GM18861 (cell line): ENCODE results near the gene CORO2B.
"Not testable (repeated sequence)": the region's sequence is repeated elsewhere in the genome, so short reads cannot be mapped to it uniquely, and the experiment has no call there.

Experiments
- ATAC-seq: cut with Tn5 transposase; IDR thresholded peaks from one replicate; pipeline ENCODE4 v1.9.1; 2021; ENCODE audit not compliant: unreplicated experiment

Gene CORO2B

DNA sequence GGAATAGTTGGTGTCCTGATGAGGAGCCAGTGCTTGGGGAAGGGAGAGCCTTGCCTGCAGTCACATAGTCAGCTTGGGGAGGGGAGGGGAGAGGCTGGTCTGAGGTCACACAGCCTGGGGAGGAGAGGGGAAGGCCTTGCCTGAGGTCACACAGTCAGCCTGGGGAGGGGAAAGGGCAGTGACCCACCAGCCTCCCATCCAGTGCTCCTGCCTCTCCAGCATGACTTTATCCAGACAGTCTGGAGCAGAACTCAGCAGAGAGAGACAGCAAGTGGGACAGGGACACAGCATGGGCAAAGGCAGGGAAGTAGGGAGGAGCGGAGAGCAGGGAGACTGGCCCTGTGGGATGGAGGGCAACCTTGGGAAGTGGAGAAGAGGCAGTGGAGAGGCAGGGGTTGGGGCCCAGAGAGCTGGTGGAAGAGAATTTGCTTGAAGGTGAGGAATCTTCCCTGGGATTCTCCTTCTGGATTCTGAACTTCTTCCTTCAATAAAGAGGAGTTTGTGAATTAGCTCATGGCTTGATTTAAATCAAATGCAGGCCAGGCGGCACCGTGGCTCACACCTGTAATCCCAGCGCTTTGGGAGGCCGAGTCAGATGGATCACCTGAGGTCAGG lies 64.5 kb downstream of the CORO2B start:
- no peak for ATAC-seq

DNA sequence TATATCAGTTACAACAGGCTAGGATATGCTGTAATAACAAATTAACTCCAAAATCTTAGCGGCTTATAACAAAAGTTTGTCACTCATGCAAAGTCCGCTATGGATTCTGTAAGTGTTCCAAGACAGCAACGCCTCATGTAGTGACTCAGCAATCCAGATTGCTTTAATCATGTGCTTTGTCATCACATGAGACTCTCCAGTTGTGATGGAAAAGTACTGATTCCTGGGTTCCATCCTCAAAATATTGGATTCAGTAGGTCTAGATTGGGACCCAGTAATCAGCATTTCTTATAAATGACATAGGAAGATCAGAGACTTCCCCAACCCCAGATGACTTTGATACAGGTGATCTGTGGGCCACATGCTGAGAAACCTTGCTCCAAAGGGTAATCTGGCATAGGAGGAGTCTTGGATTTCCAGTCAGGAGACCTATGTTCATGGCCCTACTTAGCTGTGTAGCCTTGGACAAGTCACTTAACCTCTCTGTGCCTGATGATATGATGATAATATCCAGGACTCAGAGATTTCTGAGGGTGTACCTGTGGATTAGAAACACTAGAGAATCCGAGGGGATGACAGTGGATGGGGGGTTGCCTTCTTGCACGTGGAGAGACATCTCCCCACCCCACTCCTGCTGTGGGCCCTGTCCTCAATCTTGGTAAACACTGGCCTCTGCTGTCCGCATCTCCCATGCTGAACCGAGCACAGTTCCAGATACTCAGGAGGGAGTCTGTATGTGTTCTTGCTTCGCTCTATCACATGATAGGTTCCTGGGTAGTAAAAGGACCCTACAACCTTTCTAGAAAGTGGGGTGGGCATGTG lies 65.5 kb downstream of the CORO2B start:
- ATAC-seq, result no peak

DNA sequence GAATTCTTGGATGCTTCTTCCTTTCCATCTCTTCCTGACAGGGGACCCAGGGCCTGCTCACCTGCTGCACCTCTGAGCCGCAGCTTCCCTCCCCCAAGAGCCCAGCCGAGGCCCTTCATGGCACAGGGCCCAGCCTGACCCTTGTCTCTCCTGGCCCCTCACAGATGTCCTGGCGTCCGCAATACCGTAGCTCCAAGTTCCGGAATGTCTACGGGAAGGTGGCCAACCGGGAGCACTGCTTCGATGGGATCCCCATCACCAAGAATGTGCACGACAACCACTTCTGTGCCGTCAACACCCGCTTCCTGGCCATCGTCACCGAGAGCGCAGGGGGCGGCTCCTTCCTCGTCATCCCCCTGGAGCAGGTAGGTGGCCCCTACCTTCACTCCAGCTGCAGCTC lies 66.2 kb downstream of the CORO2B start:
- ATAC-seq, result no peak

DNA sequence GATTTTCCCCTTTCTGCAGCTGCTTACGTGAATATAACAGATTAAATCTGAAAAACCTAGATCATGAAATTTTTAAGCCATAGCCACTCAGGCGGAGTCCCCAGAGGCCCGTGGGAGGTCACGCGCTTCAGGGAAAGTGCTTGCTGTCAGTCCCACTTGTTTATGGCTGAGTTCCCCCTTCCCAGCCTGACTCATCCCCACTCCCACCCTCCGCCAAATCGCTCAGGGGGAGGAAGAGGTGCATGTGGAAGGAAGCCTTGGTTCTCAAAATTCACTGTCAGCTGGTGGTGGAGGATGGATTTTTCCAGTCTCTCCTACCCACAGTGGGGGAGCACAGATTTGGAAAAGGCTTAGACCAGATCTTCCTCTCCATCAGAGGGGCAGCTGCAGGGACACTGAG lies 67.4 kb downstream of the CORO2B start:
- ATAC-seq, result no peak

DNA sequence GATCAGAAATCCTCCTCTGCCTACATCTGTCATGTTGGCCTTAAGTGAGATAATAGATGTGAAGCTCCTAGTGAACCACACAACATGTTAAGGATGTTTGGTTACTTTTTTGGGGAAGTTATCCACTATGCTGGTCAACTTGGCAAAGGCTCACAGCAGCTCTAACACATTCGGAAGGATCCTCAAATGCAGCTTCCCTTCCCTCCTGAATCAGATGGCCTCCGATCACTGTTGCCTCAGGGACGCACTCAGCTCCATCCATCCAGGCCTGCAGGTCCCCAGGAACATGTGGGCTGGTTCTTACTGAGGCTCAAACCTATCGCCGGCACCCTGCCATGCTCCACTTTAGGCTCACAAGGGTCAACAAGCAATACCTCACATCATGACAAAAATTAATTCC lies 67.9 kb downstream of the CORO2B start:
- no peak for ATAC-seq

DNA sequence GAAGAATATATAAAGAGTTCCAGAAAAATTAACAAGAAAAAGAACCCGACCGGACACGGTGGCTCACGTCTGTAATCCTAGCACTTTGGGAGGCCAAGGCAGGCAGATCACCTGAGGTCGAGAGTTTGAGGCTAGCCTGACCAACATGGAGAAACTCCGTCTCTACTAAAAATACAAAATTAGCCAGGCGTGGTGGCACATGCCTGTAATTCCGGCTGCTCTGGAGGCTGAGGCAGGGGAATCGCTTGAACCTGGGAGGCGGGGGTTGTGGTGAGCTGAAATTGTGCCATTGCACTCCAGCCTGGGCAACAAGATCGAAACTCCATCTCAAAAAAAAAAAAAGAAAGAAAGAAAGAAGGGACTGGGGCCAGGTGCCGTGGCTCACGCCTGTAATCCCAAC lies 68.6 kb downstream of the CORO2B start:
- not testable (repeated sequence) for ATAC-seq

DNA sequence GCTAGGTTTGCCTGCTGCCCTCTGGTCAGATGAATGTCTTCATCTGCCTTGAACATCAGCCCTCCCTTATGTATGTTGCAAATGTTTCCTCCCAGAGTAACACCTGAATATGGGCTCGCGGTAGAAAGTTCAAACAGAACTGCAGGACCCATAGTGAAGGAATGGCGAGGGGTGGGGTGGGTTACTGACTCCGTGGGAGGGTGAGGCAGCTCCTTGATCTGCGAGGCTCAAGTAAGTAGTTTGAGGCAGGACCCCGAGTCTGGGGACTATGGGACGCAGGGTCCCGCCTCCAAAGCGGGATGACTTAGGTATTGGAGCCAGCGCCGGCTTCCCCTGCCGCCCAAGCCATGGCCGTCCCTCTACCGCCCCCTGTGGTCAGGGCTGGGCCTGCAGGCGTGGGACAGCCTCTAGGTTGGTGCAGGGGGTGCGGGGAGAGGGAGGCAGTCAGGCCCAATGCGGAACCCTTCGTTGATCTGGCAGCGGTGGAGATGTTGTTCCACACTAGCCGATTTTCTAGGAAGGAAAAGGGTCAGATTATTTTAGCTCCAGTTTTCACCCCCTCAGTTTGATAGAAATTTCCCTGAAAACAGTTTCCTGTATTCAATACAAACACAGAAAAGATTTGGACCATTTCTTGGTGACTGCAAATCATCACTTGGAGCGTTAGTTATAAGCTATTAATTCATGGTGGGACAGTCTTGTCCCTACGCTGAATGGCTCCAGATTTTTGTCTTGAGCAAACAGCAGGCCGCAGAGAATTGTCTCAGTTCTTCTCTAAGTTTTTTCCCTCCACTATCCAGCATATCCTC lies 72.3 kb downstream of the CORO2B start:
- ATAC-seq, result no peak

DNA sequence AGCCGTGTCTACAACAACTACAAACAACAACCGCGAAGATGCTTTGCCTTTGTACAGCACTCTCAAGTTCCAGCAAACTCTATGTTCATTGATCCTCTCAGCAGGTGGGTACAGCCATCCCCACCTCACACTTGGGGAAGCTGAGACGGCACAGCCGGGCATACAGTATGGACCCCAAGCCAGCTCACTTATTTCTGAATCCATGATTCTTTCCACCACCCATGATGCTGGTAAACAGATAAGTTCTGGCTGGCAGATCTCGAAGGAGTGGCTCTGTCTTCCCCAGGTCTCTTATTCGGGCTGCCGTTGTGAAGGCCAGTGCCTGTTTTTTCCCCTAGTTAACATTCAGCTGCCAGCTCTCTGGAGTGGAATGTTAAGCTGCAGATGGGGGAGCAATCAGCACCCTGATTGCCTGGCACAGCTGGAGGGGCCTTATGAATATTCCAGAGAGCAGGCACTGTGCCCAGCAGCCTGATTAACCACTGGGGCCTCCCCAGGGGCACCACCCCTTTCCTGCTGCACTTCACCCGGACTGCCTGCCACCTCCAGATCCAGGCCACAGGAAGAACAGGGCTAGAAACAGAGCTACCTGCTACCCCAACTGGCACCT lies 73.2 kb downstream of the CORO2B start:
- ATAC-seq, result no peak

DNA sequence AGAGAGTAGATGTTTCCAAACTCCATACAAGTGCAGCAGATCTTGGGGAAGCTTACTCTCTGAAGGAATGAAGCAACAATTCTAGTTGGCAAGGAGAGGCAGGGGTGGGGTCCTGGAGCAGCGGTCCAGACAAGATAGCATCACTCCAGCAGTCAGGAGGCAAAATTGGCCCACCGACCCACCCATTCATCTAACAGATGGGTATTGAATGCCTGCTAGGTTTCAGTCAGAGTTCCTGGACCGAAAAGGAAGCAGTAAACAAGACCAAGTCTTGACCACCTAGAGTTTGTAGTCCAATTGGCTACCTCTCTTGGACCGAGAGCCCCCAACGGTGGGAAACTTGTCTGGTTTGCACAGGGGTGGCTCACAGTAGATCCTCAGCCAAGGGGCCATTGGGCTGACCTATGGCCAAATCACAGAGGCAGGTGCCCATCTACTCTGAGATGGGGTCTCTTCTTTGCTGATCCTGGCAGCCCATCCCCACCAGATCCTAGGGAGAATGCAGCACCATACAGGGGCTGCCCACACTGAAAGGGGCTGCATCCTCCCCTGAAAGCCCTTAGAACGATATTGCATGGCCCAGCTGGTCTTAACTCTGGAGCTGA lies 74.3 kb downstream of the CORO2B start:
- ATAC-seq, result no peak

DNA sequence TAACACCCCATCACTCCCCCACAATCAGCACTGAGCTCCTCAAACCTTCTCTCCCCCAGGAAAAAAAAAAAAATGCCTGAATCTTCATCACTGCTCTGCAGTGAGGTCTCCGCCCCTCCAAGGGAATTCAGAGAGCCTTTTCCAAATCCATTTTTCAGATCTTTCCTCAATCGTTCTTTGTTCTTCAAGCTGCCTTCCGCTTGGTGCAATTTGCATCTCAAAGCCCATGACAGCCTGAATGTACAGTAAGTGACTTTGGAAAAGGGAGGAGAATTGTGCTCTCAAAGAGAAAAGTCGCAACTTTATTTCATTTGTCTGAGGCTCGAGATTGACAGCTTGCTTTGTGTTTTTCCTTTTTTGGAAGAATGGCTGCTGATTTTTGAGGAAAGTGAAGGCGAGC lies 75.0 kb downstream of the CORO2B start:
- no peak for ATAC-seq

DNA sequence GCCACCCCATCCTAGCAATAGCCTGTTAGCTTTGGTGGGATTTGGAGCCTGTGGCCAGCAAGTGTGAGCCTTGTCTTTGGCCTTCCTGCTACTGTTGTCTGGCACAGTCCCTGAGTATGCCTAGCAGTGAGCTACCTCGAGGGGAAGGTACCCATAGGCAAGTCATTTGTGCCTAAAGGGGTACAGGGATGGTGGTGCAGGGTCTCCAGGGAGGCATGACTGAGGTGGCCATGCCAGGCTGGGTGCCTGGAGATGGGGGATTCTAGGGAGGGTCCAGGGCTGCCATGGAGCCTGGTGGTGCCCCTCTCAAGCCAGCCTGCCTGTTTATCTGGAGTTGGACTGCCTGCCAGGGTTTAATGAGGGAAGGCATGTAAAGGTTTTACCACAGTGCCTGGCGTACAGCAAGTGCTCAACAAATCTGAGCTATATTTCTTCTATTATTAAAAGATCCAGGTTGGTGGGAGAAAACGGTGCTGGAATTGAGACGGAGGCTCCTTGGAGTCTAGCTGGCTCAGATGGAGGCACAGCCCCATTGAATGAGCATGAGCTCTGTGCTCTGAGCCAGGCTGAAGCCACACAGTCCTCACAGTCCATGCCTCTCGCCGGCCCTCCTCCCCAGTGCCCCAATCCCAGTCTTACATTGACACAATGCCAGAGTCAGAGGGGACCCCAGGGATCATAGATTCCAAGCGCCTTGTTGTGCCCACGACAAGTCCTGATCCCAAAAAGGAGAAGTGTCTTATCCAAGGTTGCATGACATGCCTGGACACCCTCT lies 76.2 kb downstream of the CORO2B start:
- no peak for ATAC-seq

DNA sequence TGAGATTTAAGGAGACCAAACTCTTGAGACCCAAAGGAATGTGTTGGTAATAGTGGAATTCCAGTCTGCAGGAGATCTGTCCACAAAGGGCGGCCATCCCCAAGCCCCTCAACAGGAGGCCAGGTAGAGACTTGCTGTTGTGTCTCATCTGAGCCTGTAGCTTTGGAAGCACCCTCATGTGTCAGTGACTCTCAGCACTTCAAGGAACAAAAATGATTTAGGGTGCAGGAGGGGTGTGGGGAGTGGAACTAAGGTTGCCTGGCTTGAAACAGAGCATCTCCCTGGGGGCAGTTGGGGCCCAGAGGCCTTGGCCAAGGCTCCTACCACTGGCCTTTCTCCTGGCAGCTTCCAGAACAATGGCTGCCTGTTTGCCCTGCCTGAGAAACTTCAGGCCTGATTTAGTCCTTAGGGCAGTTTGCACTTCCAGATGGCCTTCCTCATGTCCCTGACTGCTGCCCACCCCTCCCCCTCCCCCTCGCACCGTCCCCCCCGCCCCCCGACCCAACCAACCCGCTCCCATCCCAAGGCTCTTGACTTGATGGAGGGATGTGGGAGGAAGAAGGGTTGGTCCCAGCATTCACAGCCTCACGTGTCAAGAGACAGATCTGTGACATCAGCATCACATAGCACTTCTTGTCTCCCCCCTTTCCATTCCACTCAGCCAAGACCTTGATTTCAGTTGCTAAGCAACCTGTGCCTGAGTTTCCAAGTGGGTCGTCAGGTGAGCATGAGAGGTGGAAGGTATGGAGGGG lies 77.1 kb downstream of the CORO2B start:
- ATAC-seq, result no peak

DNA sequence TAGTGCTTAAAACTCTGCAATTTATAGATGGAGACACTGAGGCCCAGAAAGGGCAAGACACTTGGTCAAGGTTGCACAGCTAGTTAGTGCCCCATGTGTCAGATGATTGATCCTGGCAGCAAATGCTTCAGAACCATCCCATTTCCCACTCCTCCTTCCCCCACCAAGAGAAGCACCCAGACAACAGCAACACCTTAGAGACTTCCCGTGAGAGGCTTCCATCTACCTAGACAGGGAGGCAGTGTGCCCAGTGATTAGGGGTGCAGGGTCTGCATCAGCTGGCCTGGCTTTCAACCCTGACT lies 77.6 kb downstream of the CORO2B start:
- ATAC-seq, result no peak

DNA sequence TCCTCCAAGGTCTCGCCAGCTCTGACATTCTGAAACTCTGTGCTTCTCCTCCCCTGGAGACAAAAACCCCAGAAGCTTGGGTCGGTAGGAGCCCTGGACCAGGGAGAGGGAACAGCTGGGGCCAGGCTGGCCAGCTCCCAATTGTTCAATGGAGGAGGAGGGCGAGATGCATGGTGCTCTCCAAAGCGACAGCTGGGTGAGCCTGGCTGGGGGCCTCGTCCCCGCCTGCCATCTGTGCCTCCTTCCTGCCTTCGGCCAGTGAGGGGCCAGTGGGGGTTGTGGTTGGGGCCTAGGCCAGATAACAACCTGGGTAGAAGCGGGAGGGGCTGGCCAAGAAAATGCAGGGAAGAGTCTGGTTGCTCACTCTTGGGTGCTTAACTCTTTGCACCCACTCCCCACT lies 79.4 kb downstream of the CORO2B start:
- no peak for ATAC-seq

DNA sequence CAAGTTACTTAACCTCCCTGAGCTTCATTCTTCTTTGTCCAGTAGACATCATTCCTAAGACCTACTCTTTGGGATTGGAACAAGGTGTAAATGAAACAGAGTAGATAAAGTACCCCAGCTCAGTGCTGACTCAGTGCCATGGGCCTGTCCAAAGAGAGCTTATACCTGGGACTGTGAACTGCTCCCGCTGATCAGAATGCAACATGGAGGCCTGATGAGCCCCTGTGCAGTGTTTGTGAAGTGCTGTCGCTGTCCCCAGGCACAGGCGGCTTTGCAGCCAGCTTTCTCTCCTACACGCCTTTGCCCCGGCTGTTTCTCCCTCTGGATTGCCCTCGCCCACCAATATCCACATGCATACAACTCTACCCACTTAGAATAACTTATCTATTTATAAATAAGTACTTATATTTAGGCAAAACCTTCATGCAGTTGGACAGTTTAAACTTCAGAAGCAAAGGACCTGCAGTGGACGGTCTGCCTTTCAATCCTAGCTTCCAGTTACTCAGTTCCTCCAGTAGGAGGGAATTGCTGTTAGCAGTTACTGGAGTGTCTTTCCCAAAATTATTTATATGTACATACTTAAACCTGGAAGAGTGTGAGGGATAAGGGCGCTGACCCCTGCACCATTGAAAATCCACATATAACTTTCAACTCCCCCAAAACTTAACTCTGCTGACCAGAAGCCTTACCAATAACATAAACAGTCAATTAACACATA lies 80.0 kb downstream of the CORO2B start:
- ATAC-seq, result no peak

DNA sequence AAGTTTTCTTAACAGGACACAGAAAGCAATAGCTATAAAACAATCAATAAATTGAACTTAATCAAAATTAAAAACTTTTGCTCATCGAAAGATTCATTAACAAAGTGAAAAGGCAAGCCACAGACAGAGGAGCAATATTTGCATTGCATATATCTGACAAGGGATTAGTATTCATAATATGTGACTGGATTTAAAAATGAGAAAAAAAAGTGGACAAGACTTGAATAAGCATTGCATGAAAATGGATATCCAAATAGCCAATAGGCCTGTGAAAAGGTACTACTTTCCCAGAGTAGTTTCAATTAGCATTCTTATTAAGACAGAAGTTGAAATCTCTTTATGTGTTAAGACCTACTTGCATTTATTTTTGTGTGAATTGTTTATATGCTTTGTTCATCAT lies 84.7 kb downstream of the CORO2B start:
- no peak for ATAC-seq

DNA sequence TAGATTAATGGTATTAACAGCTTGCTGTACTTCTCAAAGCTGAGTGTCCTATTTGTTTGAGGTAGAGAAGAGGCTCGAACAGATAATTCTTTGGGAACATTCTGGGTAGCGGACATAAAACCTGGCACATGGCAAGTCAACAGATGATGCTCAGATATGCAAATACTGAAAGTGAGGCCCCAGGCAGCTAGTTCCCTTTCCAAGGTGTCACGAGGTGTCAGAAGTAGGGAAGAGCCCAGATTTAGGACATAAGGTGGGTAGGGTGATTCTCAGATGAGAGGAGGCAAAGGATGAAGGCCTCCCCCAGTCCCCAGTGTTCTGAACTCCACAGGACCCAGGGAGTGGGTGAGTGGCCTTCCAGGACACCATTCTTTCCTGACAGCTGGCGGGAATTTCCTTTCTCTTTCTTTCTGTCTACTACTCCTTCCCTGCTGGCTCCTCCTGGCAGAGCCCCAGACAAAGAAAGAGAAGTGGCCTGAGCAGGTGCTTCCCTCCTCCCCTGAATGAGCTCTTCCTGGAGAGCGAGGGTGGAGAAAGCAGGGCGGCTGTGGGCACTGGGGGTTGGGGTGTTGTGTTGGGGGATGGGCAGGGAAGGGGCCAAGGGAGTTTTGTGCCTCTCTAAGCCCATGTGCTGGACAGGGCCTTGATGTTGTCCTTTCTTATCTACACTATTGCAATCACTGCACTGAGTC lies 87.5 kb downstream of the CORO2B start:
- no peak for ATAC-seq

DNA sequence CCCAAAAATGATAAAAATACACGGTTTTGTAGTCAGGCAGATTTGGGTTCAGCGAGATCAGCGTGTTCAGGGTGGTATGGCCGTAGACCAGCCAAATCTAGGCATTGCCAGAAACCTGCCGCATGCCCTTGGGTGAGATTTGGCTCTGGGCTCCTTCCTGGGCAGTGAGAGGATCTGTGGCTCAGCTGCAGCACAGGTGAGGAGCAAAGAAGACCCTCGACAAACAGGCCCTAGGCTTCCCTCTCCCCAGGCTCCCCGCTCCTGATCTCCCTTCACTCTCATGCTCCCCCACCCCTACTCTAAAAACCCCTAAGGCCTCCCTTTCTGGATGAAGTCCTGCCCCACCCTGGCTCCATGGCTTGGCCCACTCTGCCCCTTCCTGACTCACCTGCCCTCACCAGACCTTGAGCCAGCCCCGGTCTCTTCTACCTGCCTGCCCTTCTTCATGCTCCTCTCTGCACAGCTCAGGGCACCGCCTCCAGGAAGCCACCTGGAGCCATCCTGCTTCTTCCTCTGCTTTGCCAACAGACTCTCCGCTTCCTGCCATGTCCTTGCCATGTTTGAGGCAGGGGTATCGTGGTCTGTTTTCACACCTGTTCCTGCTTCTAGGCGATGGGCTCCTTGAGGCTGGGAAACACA lies 88.1 kb downstream of the CORO2B start:
- ATAC-seq, result no peak
